ENCODE results near the gene RBMS2. TPM values are rescaled to one million over a fixed set of nuclear protein-coding genes. Genes with fewer than 3 reads are reported as not detected.

The RBMS2 gene
- total and polyA plus RNA-seq, 9 of the 15 experiments (the other 6 are each of a cell fraction or from before 2014, with no cell fraction given), result 0.08 to 10.5 (median 0.31) TPM

DNA sequence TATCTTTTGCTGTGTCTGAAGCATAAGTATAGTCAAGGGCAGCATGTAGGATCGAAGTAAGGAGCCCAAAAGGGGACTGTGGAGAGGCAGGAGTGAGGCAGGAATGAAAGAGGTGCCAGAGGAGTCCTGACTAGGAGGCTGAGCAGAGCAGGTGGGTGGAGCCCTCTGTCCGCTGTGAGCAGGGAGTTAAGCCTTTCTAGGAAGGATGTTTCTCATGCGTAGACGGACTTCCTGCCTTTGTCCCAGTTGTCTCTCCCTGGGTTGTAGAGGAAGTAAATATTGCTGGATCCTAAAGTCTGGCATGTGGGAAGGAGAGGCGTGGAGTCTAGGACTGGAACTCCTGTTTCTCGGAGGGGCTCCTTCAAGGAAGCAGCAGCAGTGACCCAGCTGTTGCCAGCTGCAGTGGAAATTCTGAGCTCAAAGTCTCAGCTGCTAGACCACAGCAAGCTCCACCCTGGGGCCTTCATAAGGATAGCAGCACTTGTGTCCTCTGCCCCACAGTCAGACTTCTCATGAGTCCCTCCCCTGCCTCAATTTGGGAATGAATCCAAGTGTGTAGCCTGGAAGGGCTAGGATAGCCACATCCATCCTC lies 44.0 kb downstream of the RBMS2 start (continued):
- TF ChIP-seq REST (IDR thresholded peaks at IDR 0.05; ENCODE audit: borderline replicate concordance) (no peak; the same call in 1 of the 2 replicates), REST (CRISPR knock-in tag; IDR thresholded peaks at IDR 0.05; ENCODE audit: low read depth) (no peak), ZNF586 (CRISPR knock-in tag; conservative IDR thresholded peaks at IDR 0.05) (no peak), HLTF (IDR thresholded peaks at IDR 0.05) (no peak), PTRF (tag; IDR thresholded peaks at IDR 0.05) (no peak), C11orf30 (IDR thresholded peaks at IDR 0.05; ENCODE audit: low read depth) (no peak), ZNF436 (CRISPR knock-in tag; IDR thresholded peaks at IDR 0.05) (no peak), NFATC3 (IDR thresholded peaks at IDR 0.05) (0 out of 2 replicates have a peak, but pooled peaks have one; percentile 35), ELK1 (CRISPR knock-in tag; IDR thresholded peaks at IDR 0.05) (no peak), HSF4 (CRISPR knock-in tag; IDR thresholded peaks at IDR 0.05; ENCODE audit: borderline replicate concordance) (no peak), TCFL5 (CRISPR knock-in tag; conservative IDR thresholded peaks at IDR 0.05) (no peak), ZNF24 (IDR thresholded peaks at IDR 0.05) (no peak), BRD9 (IDR thresholded peaks at IDR 0.05; ENCODE audit: low read depth, partially characterized antibody) (no peak), POLR2H (tag; IDR thresholded peaks at IDR 0.05; ENCODE audit: low read depth) (no peak), ARID2 (IDR thresholded peaks at IDR 0.05) (no peak), ZNF212 (CRISPR knock-in tag; IDR thresholded peaks at IDR 0.05) (no peak)
- TF ChIP-seq, protein P1, sequence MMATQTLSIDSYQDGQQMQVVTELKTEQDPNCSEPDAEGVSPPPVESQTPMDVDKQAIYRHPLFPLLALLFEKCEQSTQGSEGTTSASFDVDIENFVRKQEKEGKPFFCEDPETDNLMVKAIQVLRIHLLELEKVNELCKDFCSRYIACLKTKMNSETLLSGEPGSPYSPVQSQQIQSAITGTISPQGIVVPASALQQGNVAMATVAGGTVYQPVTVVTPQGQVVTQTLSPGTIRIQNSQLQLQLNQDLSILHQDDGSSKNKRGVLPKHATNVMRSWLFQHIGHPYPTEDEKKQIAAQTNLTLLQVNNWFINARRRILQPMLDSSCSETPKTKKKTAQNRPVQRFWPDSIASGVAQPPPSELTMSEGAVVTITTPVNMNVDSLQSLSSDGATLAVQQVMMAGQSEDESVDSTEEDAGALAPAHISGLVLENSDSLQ (IDR thresholded peaks at IDR 0.05), result no peak
- TF ChIP-seq, protein P2, sequence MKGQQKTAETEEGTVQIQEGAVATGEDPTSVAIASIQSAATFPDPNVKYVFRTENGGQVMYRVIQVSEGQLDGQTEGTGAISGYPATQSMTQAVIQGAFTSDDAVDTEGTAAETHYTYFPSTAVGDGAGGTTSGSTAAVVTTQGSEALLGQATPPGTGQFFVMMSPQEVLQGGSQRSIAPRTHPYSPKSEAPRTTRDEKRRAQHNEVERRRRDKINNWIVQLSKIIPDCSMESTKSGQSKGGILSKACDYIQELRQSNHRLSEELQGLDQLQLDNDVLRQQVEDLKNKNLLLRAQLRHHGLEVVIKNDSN (CRISPR knock-in tag; IDR thresholded peaks at IDR 0.05), result no peak

Measured in K562 (cell line).